KG1 (cell line): ENCODE results near the gene NUDT22.

Experiments
- DNase-seq: peaks from one replicate; lab custom pipeline; 2025; lab: John Stamatoyannopoulos, UW

Gene NUDT22

DNA sequence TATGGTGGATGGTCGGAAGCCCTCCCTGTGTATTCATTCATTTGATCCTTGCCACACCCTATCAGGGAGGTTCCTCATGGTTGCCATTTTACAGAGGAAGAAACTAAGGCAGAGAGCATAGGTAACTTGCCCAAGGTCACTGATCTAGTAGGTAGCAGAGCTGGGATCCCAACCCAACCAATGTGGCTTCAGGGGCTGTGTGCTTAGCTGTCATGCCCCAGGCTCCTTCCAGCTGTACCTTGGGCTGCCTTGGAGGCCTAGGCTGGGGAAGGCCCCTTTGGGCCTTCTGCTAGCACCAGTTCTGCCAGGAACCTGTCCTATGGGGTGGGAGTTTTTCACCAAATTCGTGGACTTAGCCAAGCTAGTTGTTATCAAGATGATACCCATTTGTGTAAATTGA, 49.8 kb downstream of the NUDT22 start:
- no peak for DNase-seq

- no peak for DNase-seq
These were observed 50.8 kb downstream of the NUDT22 start for GRCh38 chr11:64276653-64277431.

GRCh38 chr11:64278576-64279190, 52.6 kb downstream of the NUDT22 start:
- DNase-seq = no peak
